ENCODE results near the gene HELZ2.
"Not testable (repeated sequence)": the region's sequence is repeated elsewhere in the genome, so short reads cannot be mapped to it uniquely, and the experiment has no call there.

Gene HELZ2

DNA sequence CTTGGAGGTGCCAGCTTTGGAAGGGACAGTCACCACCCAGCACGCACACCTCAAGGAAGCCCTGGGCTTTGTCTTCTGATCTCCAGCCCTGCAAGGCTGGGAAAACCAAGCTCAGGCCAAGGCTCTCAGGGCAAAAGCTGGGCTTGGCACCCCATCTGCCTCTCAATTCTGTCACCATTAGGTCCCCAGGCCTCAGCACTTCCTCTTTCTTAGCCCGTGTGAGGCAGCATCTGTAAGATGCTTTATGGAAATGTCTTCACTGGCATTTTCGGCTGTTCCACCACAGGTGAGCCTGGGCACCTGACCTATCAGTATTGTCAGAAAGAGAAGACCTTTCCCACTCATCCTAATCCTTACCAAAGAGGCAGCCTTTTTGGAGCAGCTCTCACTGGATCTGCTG is 28.3 kb upstream of the HELZ2 start:
- POLR2A ChIA-PET, result no interaction called here
- Histone ChIP-seq H3K36me3 (ENCODE audit: control insufficient read depth in 2 of 2, insufficient read depth in 1 of 2, low read length in 2 of 2) (peaks cover 7 to 56% of the 10 kb centered on the region in 2 experiments), H3K4me3 (ENCODE audit: low read depth, low read length) (no peak overlapping the region), H3K27ac (ENCODE audit: extremely low read depth, low read depth, low read length) (no peak overlapping the region), H3K4me1 (ENCODE audit: control insufficient read depth, insufficient read depth, low read length) (no peaks in the 10 kb centered on the region), H3K9me3 (ENCODE audit: control insufficient read depth, insufficient read depth, low read depth, low read length) (no peaks in the 10 kb centered on the region)
- no peak for TF ChIP-seq YY1 (tag by site-specific recombination; IDR thresholded peaks at IDR 0.05)
- TF ChIP-seq, protein P1, sequence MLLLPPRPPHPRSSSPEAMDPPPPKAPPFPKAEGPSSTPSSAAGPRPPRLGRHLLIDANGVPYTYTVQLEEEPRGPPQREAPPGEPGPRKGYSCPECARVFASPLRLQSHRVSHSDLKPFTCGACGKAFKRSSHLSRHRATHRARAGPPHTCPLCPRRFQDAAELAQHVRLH (tag by site-specific recombination; IDR thresholded peaks at IDR 0.05), result no peak
- TF ChIP-seq ZNF747 (tag by site-specific recombination; IDR thresholded peaks at IDR 0.05), result no peak
- TF ChIP-seq, protein P2, sequence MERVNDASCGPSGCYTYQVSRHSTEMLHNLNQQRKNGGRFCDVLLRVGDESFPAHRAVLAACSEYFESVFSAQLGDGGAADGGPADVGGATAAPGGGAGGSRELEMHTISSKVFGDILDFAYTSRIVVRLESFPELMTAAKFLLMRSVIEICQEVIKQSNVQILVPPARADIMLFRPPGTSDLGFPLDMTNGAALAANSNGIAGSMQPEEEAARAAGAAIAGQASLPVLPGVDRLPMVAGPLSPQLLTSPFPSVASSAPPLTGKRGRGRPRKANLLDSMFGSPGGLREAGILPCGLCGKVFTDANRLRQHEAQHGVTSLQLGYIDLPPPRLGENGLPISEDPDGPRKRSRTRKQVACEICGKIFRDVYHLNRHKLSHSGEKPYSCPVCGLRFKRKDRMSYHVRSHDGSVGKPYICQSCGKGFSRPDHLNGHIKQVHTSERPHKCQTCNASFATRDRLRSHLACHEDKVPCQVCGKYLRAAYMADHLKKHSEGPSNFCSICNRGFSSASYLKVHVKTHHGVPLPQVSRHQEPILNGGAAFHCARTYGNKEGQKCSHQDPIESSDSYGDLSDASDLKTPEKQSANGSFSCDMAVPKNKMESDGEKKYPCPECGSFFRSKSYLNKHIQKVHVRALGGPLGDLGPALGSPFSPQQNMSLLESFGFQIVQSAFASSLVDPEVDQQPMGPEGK (tag by site-specific recombination; IDR thresholded peaks at IDR 0.05), result no peak
- TF ChIP-seq, protein P3, sequence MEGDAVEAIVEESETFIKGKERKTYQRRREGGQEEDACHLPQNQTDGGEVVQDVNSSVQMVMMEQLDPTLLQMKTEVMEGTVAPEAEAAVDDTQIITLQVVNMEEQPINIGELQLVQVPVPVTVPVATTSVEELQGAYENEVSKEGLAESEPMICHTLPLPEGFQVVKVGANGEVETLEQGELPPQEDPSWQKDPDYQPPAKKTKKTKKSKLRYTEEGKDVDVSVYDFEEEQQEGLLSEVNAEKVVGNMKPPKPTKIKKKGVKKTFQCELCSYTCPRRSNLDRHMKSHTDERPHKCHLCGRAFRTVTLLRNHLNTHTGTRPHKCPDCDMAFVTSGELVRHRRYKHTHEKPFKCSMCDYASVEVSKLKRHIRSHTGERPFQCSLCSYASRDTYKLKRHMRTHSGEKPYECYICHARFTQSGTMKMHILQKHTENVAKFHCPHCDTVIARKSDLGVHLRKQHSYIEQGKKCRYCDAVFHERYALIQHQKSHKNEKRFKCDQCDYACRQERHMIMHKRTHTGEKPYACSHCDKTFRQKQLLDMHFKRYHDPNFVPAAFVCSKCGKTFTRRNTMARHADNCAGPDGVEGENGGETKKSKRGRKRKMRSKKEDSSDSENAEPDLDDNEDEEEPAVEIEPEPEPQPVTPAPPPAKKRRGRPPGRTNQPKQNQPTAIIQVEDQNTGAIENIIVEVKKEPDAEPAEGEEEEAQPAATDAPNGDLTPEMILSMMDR (tag by site-specific recombination; IDR thresholded peaks at IDR 0.05), result no peak
- TF ChIP-seq, protein P4, sequence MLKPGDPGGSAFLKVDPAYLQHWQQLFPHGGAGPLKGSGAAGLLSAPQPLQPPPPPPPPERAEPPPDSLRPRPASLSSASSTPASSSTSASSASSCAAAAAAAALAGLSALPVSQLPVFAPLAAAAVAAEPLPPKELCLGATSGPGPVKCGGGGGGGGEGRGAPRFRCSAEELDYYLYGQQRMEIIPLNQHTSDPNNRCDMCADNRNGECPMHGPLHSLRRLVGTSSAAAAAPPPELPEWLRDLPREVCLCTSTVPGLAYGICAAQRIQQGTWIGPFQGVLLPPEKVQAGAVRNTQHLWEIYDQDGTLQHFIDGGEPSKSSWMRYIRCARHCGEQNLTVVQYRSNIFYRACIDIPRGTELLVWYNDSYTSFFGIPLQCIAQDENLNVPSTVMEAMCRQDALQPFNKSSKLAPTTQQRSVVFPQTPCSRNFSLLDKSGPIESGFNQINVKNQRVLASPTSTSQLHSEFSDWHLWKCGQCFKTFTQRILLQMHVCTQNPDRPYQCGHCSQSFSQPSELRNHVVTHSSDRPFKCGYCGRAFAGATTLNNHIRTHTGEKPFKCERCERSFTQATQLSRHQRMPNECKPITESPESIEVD (tag by site-specific recombination; IDR thresholded peaks at IDR 0.05), result no peak
- no peak for TF ChIP-seq ZNF600 (tag by site-specific recombination; IDR thresholded peaks at IDR 0.05)
- no peak for TF ChIP-seq ZNF138 (tag by site-specific recombination; IDR thresholded peaks at IDR 0.05; ENCODE audit: borderline replicate concordance)
- TF ChIP-seq, protein P5, sequence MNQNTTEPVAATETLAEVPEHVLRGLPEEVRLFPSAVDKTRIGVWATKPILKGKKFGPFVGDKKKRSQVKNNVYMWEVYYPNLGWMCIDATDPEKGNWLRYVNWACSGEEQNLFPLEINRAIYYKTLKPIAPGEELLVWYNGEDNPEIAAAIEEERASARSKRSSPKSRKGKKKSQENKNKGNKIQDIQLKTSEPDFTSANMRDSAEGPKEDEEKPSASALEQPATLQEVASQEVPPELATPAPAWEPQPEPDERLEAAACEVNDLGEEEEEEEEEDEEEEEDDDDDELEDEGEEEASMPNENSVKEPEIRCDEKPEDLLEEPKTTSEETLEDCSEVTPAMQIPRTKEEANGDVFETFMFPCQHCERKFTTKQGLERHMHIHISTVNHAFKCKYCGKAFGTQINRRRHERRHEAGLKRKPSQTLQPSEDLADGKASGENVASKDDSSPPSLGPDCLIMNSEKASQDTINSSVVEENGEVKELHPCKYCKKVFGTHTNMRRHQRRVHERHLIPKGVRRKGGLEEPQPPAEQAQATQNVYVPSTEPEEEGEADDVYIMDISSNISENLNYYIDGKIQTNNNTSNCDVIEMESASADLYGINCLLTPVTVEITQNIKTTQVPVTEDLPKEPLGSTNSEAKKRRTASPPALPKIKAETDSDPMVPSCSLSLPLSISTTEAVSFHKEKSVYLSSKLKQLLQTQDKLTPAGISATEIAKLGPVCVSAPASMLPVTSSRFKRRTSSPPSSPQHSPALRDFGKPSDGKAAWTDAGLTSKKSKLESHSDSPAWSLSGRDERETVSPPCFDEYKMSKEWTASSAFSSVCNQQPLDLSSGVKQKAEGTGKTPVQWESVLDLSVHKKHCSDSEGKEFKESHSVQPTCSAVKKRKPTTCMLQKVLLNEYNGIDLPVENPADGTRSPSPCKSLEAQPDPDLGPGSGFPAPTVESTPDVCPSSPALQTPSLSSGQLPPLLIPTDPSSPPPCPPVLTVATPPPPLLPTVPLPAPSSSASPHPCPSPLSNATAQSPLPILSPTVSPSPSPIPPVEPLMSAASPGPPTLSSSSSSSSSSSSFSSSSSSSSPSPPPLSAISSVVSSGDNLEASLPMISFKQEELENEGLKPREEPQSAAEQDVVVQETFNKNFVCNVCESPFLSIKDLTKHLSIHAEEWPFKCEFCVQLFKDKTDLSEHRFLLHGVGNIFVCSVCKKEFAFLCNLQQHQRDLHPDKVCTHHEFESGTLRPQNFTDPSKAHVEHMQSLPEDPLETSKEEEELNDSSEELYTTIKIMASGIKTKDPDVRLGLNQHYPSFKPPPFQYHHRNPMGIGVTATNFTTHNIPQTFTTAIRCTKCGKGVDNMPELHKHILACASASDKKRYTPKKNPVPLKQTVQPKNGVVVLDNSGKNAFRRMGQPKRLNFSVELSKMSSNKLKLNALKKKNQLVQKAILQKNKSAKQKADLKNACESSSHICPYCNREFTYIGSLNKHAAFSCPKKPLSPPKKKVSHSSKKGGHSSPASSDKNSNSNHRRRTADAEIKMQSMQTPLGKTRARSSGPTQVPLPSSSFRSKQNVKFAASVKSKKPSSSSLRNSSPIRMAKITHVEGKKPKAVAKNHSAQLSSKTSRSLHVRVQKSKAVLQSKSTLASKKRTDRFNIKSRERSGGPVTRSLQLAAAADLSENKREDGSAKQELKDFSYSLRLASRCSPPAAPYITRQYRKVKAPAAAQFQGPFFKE (tag by site-specific recombination; IDR thresholded peaks at IDR 0.05; ENCODE audit: borderline replicate concordance), result no peak
- TF ChIP-seq, protein P6, sequence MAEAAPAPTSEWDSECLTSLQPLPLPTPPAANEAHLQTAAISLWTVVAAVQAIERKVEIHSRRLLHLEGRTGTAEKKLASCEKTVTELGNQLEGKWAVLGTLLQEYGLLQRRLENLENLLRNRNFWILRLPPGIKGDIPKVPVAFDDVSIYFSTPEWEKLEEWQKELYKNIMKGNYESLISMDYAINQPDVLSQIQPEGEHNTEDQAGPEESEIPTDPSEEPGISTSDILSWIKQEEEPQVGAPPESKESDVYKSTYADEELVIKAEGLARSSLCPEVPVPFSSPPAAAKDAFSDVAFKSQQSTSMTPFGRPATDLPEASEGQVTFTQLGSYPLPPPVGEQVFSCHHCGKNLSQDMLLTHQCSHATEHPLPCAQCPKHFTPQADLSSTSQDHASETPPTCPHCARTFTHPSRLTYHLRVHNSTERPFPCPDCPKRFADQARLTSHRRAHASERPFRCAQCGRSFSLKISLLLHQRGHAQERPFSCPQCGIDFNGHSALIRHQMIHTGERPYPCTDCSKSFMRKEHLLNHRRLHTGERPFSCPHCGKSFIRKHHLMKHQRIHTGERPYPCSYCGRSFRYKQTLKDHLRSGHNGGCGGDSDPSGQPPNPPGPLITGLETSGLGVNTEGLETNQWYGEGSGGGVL (tag by site-specific recombination; IDR thresholded peaks at IDR 0.05), result no peak
- TF ChIP-seq ZNF133 (tag by site-specific recombination; IDR thresholded peaks at IDR 0.05), result no peak
- CTCF ChIA-PET, result no interaction called here

DNA sequence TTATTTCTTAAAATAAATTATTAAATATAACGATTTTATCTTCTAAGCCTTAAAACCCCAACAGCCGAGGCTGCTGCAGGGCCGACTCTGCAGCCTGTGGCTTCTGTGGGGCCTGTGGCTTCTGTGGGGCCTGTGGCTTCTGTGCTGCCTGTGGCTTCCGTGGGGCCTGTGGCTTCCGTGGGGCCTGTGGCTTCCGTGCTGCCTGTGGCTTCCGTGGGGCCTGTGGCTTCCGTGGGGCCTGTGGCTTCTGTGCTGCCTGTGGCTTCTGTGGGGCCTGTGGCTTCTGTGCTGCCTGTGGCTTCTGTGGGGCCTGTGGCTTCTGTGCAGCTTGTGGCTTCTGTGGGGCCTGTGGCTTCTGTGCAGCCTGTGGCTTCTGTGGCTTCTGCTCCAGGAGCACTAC is 27.6 kb upstream of the HELZ2 start:
- H3K4me3 ChIP-seq (ENCODE audit: low read depth, low read length); CTCF ChIA-PET; H3K9me3 ChIP-seq (ENCODE audit: control insufficient read depth, insufficient read depth, low read depth, low read length); H3K27ac ChIP-seq (ENCODE audit: extremely low read depth, low read depth, low read length); H3K4me1 ChIP-seq (ENCODE audit: control insufficient read depth, insufficient read depth, low read length); POLR2A ChIA-PET: not testable (repeated sequence)
- H3K36me3 ChIP-seq (ENCODE audit: control insufficient read depth in 2 of 2, insufficient read depth in 1 of 2, low read length in 2 of 2), result peaks cover 13 to 56% of the 10 kb centered on the region in 2 experiments

Data from HEK293 (cell line).